Erythroblast (primary cell): Measurements from ENCODE around the gene BGLAP.

Experiments
- GATA1 ChIP-seq: IDR thresholded peaks from 2 replicates; pipeline ENCODE4 v1.6.1; 2011; ENCODE audit warnings: low read depth, mild to moderate bottlenecking, control low read depth, low read length, moderate library complexity
- POLR2A ChIP-seq: IDR thresholded peaks from 2 replicates; pipeline ENCODE4 v1.6.1; 2011; ENCODE audit warnings: mild to moderate bottlenecking, low read length

DNA sequence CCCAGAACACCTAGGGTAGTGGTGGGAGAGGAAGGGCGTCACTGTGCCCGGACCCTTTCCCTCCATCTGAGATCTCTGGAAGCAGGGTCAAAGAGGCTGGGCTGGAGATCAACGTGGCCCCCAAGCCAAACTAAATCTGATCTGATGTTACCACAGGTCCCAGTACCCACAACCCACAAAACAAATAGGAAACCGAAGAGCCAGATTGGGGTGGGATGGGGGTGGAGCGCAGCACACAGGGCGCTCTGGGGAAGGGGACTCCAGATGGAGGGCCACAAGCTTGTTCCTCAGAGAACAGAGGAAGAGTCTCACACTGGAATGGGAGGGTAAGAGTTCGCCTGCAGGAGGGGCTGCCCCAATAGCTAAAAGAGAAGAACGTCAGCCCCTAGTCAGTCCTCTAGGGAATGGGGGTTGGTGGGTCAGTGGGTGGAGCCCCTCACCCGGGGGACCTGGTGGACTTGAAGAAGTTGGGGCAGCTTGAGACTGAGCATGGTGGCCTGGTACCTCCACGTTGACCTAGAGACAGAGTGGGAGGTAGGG lies 4.3 kb downstream of the BGLAP start:
- no peak for TF ChIP-seq POLR2A
- no peak for TF ChIP-seq GATA1
